ENCODE measurements around the gene IL17RA. TPM values are rescaled to one million over a fixed set of nuclear protein-coding genes. Genes with fewer than 3 reads are reported as not detected.

Gene IL17RA
- total and polyA plus RNA-seq, 2 donors from 2014 or later = 4.2 to 26.8 TPM

DNA sequence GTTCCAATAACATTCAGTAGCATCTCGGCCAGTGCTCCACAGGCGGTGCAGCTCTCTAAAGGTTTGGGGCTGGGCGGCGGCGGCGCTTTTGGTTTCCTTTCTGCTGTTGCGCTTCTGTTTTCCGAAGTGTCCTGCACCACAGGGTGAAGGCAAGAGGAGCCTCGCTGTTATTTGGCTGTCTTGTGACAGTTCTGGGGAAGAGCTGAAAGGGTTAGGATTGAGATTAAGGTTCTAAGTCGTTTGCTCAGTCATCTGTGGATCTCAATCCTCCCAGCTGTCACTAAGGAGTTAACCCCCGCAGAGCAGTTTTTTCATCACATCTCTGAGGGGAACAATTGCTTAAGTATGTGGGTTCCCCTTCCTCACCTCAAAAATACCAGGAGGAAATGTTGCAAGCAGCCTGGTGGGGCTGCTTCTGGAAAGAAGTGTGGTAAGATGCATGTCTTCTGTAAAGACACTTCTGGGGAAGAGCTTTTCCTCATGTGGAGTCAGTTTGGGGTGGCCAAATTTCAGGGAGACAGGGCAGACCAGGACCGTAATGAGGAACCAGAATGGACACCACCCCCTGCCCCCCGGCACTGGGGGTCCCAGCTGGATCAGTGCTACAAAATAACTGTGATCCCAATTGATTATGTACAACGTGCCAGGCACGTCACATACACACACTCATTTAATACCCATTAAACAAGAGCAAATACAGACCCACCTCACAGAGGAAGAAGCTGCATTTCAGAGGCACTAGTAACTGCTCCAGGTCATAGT, 22.2 kb downstream of the IL17RA start:
- Histone ChIP-seq H3K36me3 (ENCODE audit: control insufficient read depth in 2 of 3, insufficient read depth in 3 of 3, low read length in 3 of 3) (peaks cover 0 to 23% (median 15%) of the 10 kb centered on the region in 3 donors), H3K4me3 (ENCODE audit: low read length in 3 of 3) (no peak overlapping the region), H3K27ac (ENCODE audit: low read depth in 2 of 2, low read length in 2 of 2) (no peak overlapping the region), H3K9me3 (ENCODE audit: control insufficient read depth in 2 of 3, insufficient read depth in 1 of 3, low read length in 3 of 3) (no peaks in the 10 kb centered on the region), H3K9ac (ENCODE audit: low read length in 3 of 3) (no peak overlapping the region), H3K27me3 (ENCODE audit: control insufficient read depth, insufficient read depth, low read length) (no peaks in the 10 kb centered on the region), H3K4me1 (ENCODE audit: control insufficient read depth in 2 of 3, insufficient read depth in 2 of 3, low read depth in 1 of 3, low read length in 3 of 3) (no peaks in the 10 kb centered on the region)
- intact Hi-C loops (cut with DNase I) = no loop called here
- FAIRE-seq (no peak), DNase-seq (no peak)
- TF ChIP-seq, protein P1, sequence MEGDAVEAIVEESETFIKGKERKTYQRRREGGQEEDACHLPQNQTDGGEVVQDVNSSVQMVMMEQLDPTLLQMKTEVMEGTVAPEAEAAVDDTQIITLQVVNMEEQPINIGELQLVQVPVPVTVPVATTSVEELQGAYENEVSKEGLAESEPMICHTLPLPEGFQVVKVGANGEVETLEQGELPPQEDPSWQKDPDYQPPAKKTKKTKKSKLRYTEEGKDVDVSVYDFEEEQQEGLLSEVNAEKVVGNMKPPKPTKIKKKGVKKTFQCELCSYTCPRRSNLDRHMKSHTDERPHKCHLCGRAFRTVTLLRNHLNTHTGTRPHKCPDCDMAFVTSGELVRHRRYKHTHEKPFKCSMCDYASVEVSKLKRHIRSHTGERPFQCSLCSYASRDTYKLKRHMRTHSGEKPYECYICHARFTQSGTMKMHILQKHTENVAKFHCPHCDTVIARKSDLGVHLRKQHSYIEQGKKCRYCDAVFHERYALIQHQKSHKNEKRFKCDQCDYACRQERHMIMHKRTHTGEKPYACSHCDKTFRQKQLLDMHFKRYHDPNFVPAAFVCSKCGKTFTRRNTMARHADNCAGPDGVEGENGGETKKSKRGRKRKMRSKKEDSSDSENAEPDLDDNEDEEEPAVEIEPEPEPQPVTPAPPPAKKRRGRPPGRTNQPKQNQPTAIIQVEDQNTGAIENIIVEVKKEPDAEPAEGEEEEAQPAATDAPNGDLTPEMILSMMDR (IDR thresholded peaks at IDR 0.05; ENCODE audit: borderline replicate concordance, extremely low read depth, insufficient read depth) = no peak

DNA sequence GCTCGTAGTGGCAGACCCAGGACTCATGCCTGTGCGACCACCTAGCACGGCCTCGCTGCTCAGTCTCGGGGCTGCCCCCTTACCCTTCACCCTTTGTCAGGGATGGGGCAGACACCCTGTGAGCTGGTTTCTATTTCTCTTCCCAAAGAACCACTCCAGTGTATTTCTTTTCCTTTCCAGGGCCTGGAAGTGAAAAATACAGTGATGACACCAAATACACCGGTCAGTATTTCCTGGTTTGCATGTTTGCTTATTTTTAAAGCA, 22.7 kb downstream of the IL17RA start:
- no peaks in the 10 kb centered on the region for H3K9me3 ChIP-seq (ENCODE audit: control insufficient read depth in 2 of 3, insufficient read depth in 1 of 3, low read length in 3 of 3)
- no peak for FAIRE-seq
- no peak overlapping the region for H3K4me3 ChIP-seq (ENCODE audit: low read length in 3 of 3)
- H3K27ac ChIP-seq (ENCODE audit: low read depth in 2 of 2, low read length in 2 of 2) = no peak overlapping the region
- no peaks in the 10 kb centered on the region for H3K4me1 ChIP-seq (ENCODE audit: control insufficient read depth in 2 of 3, insufficient read depth in 2 of 3, low read depth in 1 of 3, low read length in 3 of 3)
- no peaks in the 10 kb centered on the region for H3K27me3 ChIP-seq (ENCODE audit: control insufficient read depth, insufficient read depth, low read length)
- TF ChIP-seq, protein P1 (IDR thresholded peaks at IDR 0.05; ENCODE audit: borderline replicate concordance, extremely low read depth, insufficient read depth) = no peak
- H3K9ac ChIP-seq (ENCODE audit: low read length in 3 of 3) = no peak overlapping the region
- H3K36me3 ChIP-seq (ENCODE audit: control insufficient read depth in 2 of 3, insufficient read depth in 3 of 3, low read length in 3 of 3) = peaks cover 0 to 18% (median 11%) of the 10 kb centered on the region in 3 donors
- no peak for DNase-seq
- intact Hi-C loops (cut with DNase I) = no loop called here

DNA sequence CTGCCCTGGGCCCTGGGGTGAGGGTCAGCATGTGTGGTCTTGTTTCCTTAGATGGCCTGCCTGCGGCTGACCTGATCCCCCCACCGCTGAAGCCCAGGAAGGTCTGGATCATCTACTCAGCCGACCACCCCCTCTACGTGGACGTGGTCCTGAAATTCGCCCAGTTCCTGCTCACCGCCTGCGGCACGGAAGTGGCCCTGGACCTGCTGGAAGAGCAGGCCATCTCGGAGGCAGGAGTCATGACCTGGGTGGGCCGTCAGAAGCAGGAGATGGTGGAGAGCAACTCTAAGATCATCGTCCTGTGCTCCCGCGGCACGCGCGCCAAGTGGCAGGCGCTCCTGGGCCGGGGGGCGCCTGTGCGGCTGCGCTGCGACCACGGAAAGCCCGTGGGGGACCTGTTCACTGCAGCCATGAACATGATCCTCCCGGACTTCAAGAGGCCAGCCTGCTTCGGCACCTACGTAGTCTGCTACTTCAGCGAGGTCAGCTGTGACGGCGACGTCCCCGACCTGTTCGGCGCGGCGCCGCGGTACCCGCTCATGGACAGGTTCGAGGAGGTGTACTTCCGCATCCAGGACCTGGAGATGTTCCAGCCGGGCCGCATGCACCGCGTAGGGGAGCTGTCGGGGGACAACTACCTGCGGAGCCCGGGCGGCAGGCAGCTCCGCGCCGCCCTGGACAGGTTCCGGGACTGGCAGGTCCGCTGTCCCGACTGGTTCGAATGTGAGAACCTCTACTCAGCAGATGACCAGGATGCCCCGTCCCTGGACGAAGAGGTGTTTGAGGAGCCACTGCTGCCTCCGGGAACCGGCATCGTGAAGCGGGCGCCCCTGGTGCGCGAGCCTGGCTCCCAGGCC, 23.7 kb downstream of the IL17RA start:
- Histone ChIP-seq H3K9me3 (ENCODE audit: control insufficient read depth in 2 of 3, insufficient read depth in 1 of 3, low read length in 3 of 3) (no peaks in the 10 kb centered on the region), H3K27ac (ENCODE audit: low read depth in 2 of 2, low read length in 2 of 2) (no peak overlapping the region), H3K4me1 (ENCODE audit: control insufficient read depth in 2 of 3, insufficient read depth in 2 of 3, low read depth in 1 of 3, low read length in 3 of 3) (no peaks in the 10 kb centered on the region), H3K9ac (ENCODE audit: low read length in 3 of 3) (no peak overlapping the region), H3K36me3 (ENCODE audit: control insufficient read depth in 2 of 3, insufficient read depth in 3 of 3, low read length in 3 of 3) (peaks cover 0 to 18% (median 6%) of the 10 kb centered on the region in 3 donors), H3K27me3 (ENCODE audit: control insufficient read depth, insufficient read depth, low read length) (no peaks in the 10 kb centered on the region), H3K4me3 (ENCODE audit: low read length in 3 of 3) (no peak overlapping the region)
- DNase-seq (peak in 1 of 5 donors; percentile 75), FAIRE-seq (no peak)
- TF ChIP-seq, protein P1 (IDR thresholded peaks at IDR 0.05; ENCODE audit: borderline replicate concordance, extremely low read depth, insufficient read depth) = no peak
- intact Hi-C loops (cut with DNase I) = no loop called here

Data from kidney (tissue), 14 donors.